Measurements from ENCODE around the gene SLC35F6.

DNA sequence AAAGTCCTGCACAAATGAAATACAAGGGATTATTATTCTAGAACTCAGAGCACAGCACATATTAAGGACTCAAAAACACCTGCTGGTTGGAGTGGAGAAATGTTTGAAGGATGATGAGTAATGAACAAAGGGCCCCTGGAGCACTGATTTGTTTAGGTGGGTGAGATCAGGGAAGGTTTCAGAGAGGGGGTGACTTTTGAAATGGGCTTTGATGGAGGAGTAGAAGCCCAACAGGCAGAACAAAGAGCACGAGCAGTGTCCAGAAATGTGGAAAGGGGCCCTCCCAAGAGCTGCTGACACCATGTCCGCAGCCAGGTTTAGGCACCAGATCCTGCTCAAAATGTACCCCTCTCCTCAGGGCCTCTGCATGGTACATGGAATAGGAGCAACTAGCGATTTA, 47.7 kb upstream of the SLC35F6 start:
- TF ChIP-seq, protein P1, sequence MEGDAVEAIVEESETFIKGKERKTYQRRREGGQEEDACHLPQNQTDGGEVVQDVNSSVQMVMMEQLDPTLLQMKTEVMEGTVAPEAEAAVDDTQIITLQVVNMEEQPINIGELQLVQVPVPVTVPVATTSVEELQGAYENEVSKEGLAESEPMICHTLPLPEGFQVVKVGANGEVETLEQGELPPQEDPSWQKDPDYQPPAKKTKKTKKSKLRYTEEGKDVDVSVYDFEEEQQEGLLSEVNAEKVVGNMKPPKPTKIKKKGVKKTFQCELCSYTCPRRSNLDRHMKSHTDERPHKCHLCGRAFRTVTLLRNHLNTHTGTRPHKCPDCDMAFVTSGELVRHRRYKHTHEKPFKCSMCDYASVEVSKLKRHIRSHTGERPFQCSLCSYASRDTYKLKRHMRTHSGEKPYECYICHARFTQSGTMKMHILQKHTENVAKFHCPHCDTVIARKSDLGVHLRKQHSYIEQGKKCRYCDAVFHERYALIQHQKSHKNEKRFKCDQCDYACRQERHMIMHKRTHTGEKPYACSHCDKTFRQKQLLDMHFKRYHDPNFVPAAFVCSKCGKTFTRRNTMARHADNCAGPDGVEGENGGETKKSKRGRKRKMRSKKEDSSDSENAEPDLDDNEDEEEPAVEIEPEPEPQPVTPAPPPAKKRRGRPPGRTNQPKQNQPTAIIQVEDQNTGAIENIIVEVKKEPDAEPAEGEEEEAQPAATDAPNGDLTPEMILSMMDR (IDR thresholded peaks at IDR 0.05; ENCODE audit: low read length), result no peak
- no peak for TF ChIP-seq EZH2 (optimal IDR thresholded peaks at IDR 0.05; ENCODE audit: low read depth, low read length)
- TF ChIP-seq EZH2phosphoT487 (IDR thresholded peaks at IDR 0.05; ENCODE audit: low read length), result no peak

Data from MM.1S (cell line).